Measurements from ENCODE around the gene PROS1. TPM values are rescaled to one million over a fixed set of nuclear protein-coding genes. Genes with fewer than 3 reads are reported as not detected.

Gene PROS1
- total and polyA plus RNA-seq, 2 of the 4 experiments (the other 2 are of a cell fraction), result 1.6 to 2.8 TPM

- ChIA-PET CTCF (interaction anchor here (0.6 to 1.2 kb wide), 2 partner anchors 13 to 34 kb away, joined by 4 to 13 read pairs; no protein-coding TSS in a partner anchor), POLR2A (ENCODE audit: unreplicated experiment) (no interaction called here)
- Histone ChIP-seq H3K9ac (ENCODE audit: low read depth, low read length) (no peak overlapping the region), H3K36me3 (ENCODE audit: control insufficient read depth, insufficient read depth, low read length) (no peaks in the 10 kb centered on the region), H2AK5ac (ENCODE audit: low read depth, low read length) (no peak overlapping the region), H2BK15ac (ENCODE audit: low read depth, low read length) (no peak overlapping the region), H4K20me1 (ENCODE audit: insufficient read depth, low read length) (0 out of 2 replicates have a peak, but pooled peaks cover 3% of the 10 kb centered on the region), H2BK5ac (ENCODE audit: low read depth, low read length, poor library complexity, severe bottlenecking) (no peak overlapping the region), H2AFZ (replicated peaks; ENCODE audit: low read length, poor library complexity) (no peak overlapping the region), H3K56ac (ENCODE audit: extremely low read depth, insufficient read depth, low read length) (no peak overlapping the region), H3K27ac (ENCODE audit: insufficient read depth, low read length) (no peak overlapping the region), H3K23ac (ENCODE audit: low read depth, low read length) (no peak overlapping the region), H4K8ac (ENCODE audit: low read depth in 2 of 2, low read length in 2 of 2) (no peak overlapping the region), H3K9me1 (ENCODE audit: insufficient read depth, low read length) (peaks cover 6% of the 10 kb centered on the region; the same call in 1 of the 2 replicates), H3K4me2 (ENCODE audit: low read depth, low read length) (no peak overlapping the region), H4K5ac (ENCODE audit: low read depth, low read length) (no peak overlapping the region), H3K4ac (ENCODE audit: low read depth, low read length) (no peak overlapping the region), H3K27me3 (ENCODE audit: control insufficient read depth, insufficient read depth, low read length) (no peaks in the 10 kb centered on the region), H3K79me1 (ENCODE audit: low read depth in 1 of 2, low read length in 2 of 2) (peaks cover 3 to 20% of the 10 kb centered on the region in 2 experiments; a peak in 3 of 4 replicates), H4K91ac (ENCODE audit: insufficient read depth, low read depth, low read length) (no peak overlapping the region), H3K14ac (replicated peaks; ENCODE audit: low read depth, low read length) (no peak overlapping the region), H2BK20ac (ENCODE audit: low read depth, low read length) (no peak overlapping the region), H3K4me1 (ENCODE audit: control insufficient read depth, insufficient read depth, low read length) (peaks cover 4% of the 10 kb centered on the region), H3K4me3 (ENCODE audit: insufficient read depth, low read depth, low read length) (no peak overlapping the region), H3K9me3 (ENCODE audit: control insufficient read depth, insufficient read depth, low read length) (no peaks in the 10 kb centered on the region), H2AK9ac (replicated peaks; ENCODE audit: low read depth, low read length, poor library complexity) (no peak overlapping the region), H2BK120ac (ENCODE audit: low read depth, low read length) (no peak overlapping the region), H3K18ac (ENCODE audit: low read depth, low read length) (no peak overlapping the region)
- no TSS peak for BruUV-seq (replicated peaks)
- no peak for TF ChIP-seq CTCF (conservative IDR thresholded peaks at IDR 0.05; ENCODE audit: low read depth, low read length)
- no peak for TF ChIP-seq SMC3 (IDR thresholded peaks at IDR 0.05; ENCODE audit: low read depth, low read length)
- TF ChIP-seq BHLHE40 (IDR thresholded peaks at IDR 0.05; ENCODE audit: low read depth, low read length), result no peak
- no peak for TF ChIP-seq MAFK (IDR thresholded peaks at IDR 0.05; ENCODE audit: low read depth, low read length)
- no peak for TF ChIP-seq RFX5 (IDR thresholded peaks at IDR 0.05; ENCODE audit: low read depth, low read length)
- no peak for TF ChIP-seq CEBPB (IDR thresholded peaks at IDR 0.05; ENCODE audit: low read depth, low read length)
- TF ChIP-seq CHD1 (IDR thresholded peaks at IDR 0.05; ENCODE audit: low read depth, low read length), result no peak
- TF ChIP-seq ELK1 (IDR thresholded peaks at IDR 0.05; ENCODE audit: borderline replicate concordance, low read depth, low read length), result no peak
- TF ChIP-seq POLR2A (IDR thresholded peaks at IDR 0.05; ENCODE audit: low read depth, low read length), result no peak
- no peak for TF ChIP-seq FOS (IDR thresholded peaks at IDR 0.05; ENCODE audit: low read depth, low read length)
- no peak for TF ChIP-seq RAD21 (IDR thresholded peaks at IDR 0.05; ENCODE audit: low read length)
- intact Hi-C loops (cut with micrococcal nuclease), result no loop called here
- in situ Hi-C loops (cut with MboI; ENCODE audit: low sequenced_read_pairs), result no loop called here
- ATAC-seq (ENCODE audit: low read depth) (no peak), DNase-seq (no peak)
- no CpG with 5 or more reads among the region's 3 CpGs for WGBS, 2 experiments (ENCODE audit: extremely low coverage in 2 of 2, insufficient read length in 1 of 2)
- dilution Hi-C loops (cut with HindIII; ENCODE audit: low sequenced_read_pairs, unreplicated experiment), result no loop called here
Observed at GRCh38 chr3:93992207-93992606, 18.5 kb upstream of the PROS1 start.

Data from IMR-90 (cell line).